H9 (cell line): ENCODE measurements around the gene PDS5A. TPM values are rescaled to one million over a fixed set of nuclear protein-coding genes. Genes with fewer than 3 reads are reported as not detected.

ENCODE experiments used
- DNase-seq: peaks from one replicate; pipeline ENCODE4 v3.0.0-alpha.2; 2017
- H2AFZ ChIP-seq: one replicate; pipeline ENCODE4 v1.6.1; 2013; ENCODE audit warnings: mild to moderate bottlenecking, low read length, control low read depth, moderate library complexity
- H2AK5ac ChIP-seq: 2 replicates; pipeline ENCODE4 v1.6.1; 2013; ENCODE audit warnings: low read length, control low read depth, mixed read lengths; ENCODE audit not compliant: insufficient read length
- H2BK120ac ChIP-seq: one replicate; pipeline ENCODE4 v1.6.1; 2013; ENCODE audit warnings: low read depth, mild to moderate bottlenecking, low read length, control low read depth, inconsistent platforms; ENCODE audit not compliant: poor library complexity, severe bottlenecking
- H2BK12ac ChIP-seq: 2 replicates; pipeline ENCODE4 v1.6.1; 2013; ENCODE audit warnings: low read length, control low read depth, mixed read lengths, low read depth; ENCODE audit not compliant: insufficient read length
- H2BK15ac ChIP-seq: 2 replicates; pipeline ENCODE4 v1.6.1; 2013; ENCODE audit warnings: low read depth, low read length, control low read depth
- H2BK20ac ChIP-seq: one replicate; pipeline ENCODE4 v1.6.1; 2013; ENCODE audit warnings: low read depth, mild to moderate bottlenecking, low read length, control low read depth, inconsistent platforms; ENCODE audit not compliant: poor library complexity, severe bottlenecking
- H2BK5ac ChIP-seq: 2 replicates; pipeline ENCODE4 v1.6.1; 2013; ENCODE audit warnings: low read length, control low read depth, mixed read lengths; ENCODE audit not compliant: insufficient read length
- H3K14ac ChIP-seq: 2 replicates; pipeline ENCODE4 v1.6.1; 2013; ENCODE audit warnings: low read length, control low read depth; ENCODE audit not compliant: insufficient read depth
- H3K18ac ChIP-seq: 2 replicates; pipeline ENCODE4 v1.6.1; 2013; ENCODE audit warnings: low read depth, mild to moderate bottlenecking, mixed read lengths, low read length, control low read depth; ENCODE audit not compliant: insufficient read length
- H3K23ac ChIP-seq: 2 replicates; pipeline ENCODE4 v1.6.1; 2013; ENCODE audit warnings: low read length, control low read depth, mixed read lengths, low read depth; ENCODE audit not compliant: insufficient read length
- H3K23me2 ChIP-seq: 2 replicates; pipeline ENCODE4 v1.6.1; 2013; ENCODE audit warnings: low read depth, mild to moderate bottlenecking, mixed read lengths, low read length, control low read depth; ENCODE audit not compliant: insufficient read length, poor library complexity, severe bottlenecking
- H3K27ac ChIP-seq: 2 replicates; pipeline ENCODE4 v1.5.1; 2013; ENCODE audit warnings: low read length, control low read depth, mixed read lengths, low read depth; ENCODE audit not compliant: insufficient read length
- H3K27me3 ChIP-seq: 2 replicates; pipeline ENCODE4 v1.6.1; 2013; ENCODE audit warnings: low read length, control low read depth, inconsistent platforms; ENCODE audit not compliant: insufficient read depth
- H3K4ac ChIP-seq: 2 replicates; pipeline ENCODE4 v1.6.1; 2013; ENCODE audit warnings: low read depth, mild to moderate bottlenecking, control low read depth, inconsistent platforms, low read length, moderate library complexity
- H3K4me1 ChIP-seq: 2 replicates; pipeline ENCODE4 v1.6.1; 2013; ENCODE audit warnings: low read length, control low read depth, inconsistent platforms; ENCODE audit not compliant: insufficient read depth
- H3K4me2 ChIP-seq: 2 replicates; pipeline ENCODE4 v1.6.1; 2013; ENCODE audit warnings: low read length, control low read depth, mixed read lengths; ENCODE audit not compliant: insufficient read length, insufficient read depth
- H3K56ac ChIP-seq: 2 replicates; pipeline ENCODE4 v1.6.1; 2013; ENCODE audit warnings: low read depth, mild to moderate bottlenecking, mixed read lengths, low read length, control low read depth; ENCODE audit not compliant: insufficient read length
- H3K79me1 ChIP-seq: 2 replicates; pipeline ENCODE4 v1.6.1; 2013; ENCODE audit warnings: low read depth, mild to moderate bottlenecking, moderate library complexity, low read length, control low read depth, inconsistent platforms; ENCODE audit not compliant: insufficient read depth, poor library complexity, severe bottlenecking
- H3K79me2 ChIP-seq: 2 replicates; pipeline ENCODE4 v1.6.1; 2013; ENCODE audit warnings: low read length, control low read depth, inconsistent platforms; ENCODE audit not compliant: insufficient read depth
- H3K9ac ChIP-seq: 2 replicates; pipeline ENCODE4 v1.6.1; 2013; ENCODE audit warnings: low read length, control low read depth, mixed read lengths; ENCODE audit not compliant: insufficient read length; ENCODE audit errors: extremely low read depth
- H3K9me3 ChIP-seq: one replicate; pipeline ENCODE4 v1.6.1; 2013; ENCODE audit warnings: low read depth, low read length, inconsistent platforms; ENCODE audit not compliant: control insufficient read depth
- H3T11ph ChIP-seq: one replicate; pipeline ENCODE4 v1.6.1; 2013; ENCODE audit warnings: mild to moderate bottlenecking, low read length, control low read depth, inconsistent platforms
- H4K20me1 ChIP-seq: one replicate; pipeline ENCODE4 v1.6.1; 2013; ENCODE audit not compliant: control insufficient read depth, insufficient read length, insufficient read depth
- H4K5ac ChIP-seq: 2 replicates; pipeline ENCODE4 v1.6.1; 2013; ENCODE audit warnings: low read depth, mild to moderate bottlenecking, mixed read lengths, low read length, control low read depth; ENCODE audit not compliant: insufficient read length
- H4K8ac ChIP-seq: replicated peaks from 2 replicates; pipeline ENCODE4 v1.6.1; 2013; ENCODE audit warnings: low read length, control low read depth, mixed read lengths, low read depth; ENCODE audit not compliant: insufficient read length
- H4K91ac ChIP-seq: 2 replicates; pipeline ENCODE4 v1.6.1; 2013; ENCODE audit warnings: low read depth, mild to moderate bottlenecking, moderate library complexity, mixed read lengths, low read length, control low read depth; ENCODE audit not compliant: insufficient read length
- H3K27ac Mint-ChIP-seq, 3 experiments: 2 replicates in 2 of 3; 3 replicates in 1 of 3; pipeline ENCODE4 v1.8.0; 2020 to 2021; ENCODE audit warnings: mixed read lengths in 3 of 3, mild to moderate bottlenecking in 1 of 3, moderate library complexity in 1 of 3
- H3K27me3 Mint-ChIP-seq: 2 replicates; pipeline ENCODE4 v1.8.0; 2021; ENCODE audit warnings: low read depth, mild to moderate bottlenecking, moderate library complexity, mixed read lengths
- H3K36me3 Mint-ChIP-seq, 3 experiments: 2 replicates in 2 of 3; 3 replicates in 1 of 3; pipeline ENCODE4 v1.8.0; 2020 to 2021; ENCODE audit warnings: low read depth in 3 of 3, mixed read lengths in 3 of 3; ENCODE audit not compliant: insufficient read depth in 1 of 3
- H3K4me1 Mint-ChIP-seq, 2 experiments: 2 replicates each; pipeline ENCODE4 v1.8.0; 2020; ENCODE audit warnings: mixed read lengths in 2 of 2
- H3K4me3 Mint-ChIP-seq, 2 experiments: 2 replicates in 1 of 2; 3 replicates in 1 of 2; pipeline ENCODE4 v1.8.0; 2020 to 2021; ENCODE audit warnings: mild to moderate bottlenecking in 2 of 2, mixed read lengths in 2 of 2, moderate library complexity in 1 of 2
- H3K9me3 Mint-ChIP-seq, 2 experiments: 2 replicates in 1 of 2; 3 replicates in 1 of 2; pipeline ENCODE4 v1.8.0; 2020; ENCODE audit warnings: mild to moderate bottlenecking in 2 of 2, mixed read lengths in 2 of 2, moderate library complexity in 1 of 2
- WGBS: extraction: QIAGEN DNeasy Blood & Tissue Kit; methylation state at CpG from one replicate; pipeline ENCODE4 v1.1.7; 2013; ENCODE audit warnings: missing lambda C conversion rate, low lambda C conversion rate, mixed read lengths; ENCODE audit not compliant: insufficient read length; ENCODE audit errors: extremely low coverage; 5-methylcytosine and 5-hydroxymethylcytosine counted together
- total RNA-seq: library from RNA; stranded (reverse); gene quantifications from 2 replicates; pipeline ENCODE4 v1.2.1, GENCODE V29; 2021
- TF ChIP-seq, protein P1 (sequence below): fragments of 200-600 bp; sonication (generic); conservative IDR thresholded peaks from 3 replicates; pipeline ENCODE4 v1.8.0; 2021; ENCODE audit warnings: antibody characterized with exemption, mild to moderate bottlenecking

The PDS5A gene
- total RNA-seq, 1 experiment from 2014 or later, result 65.4 TPM

DNA sequence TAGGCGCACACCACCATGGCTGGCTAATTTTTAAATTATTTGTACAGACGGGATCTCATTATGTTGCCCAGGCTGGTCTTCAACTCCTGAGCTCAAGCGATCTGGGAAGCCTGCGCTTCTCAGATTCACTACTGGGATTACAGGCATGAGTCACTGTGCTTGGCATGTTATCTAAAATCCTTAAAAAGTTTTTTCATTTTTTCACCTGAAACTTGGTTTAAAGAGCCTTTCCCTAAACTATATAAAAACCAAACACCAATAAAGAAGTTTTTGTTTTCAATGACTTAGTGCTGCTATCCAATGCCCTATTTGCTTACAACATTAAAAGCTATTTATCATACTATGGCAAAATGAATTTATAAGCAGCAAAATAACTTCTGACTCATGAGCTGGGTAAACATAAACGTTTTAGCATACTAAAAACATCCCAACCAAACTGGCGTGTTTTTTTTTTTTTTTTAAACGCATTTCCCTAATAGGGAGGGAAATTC is 151.9 kb downstream of the PDS5A start:
- Histone ChIP-seq H3K23me2 (no peaks in the 10 kb centered on the region), H2BK15ac (no peak overlapping the region), H3K4me2 (no peak overlapping the region), H3K4me1 (no peaks in the 10 kb centered on the region), H3K14ac (no peak overlapping the region; the same call in 1 of the 2 replicates), H4K8ac (no peak overlapping the region), H2AFZ (no peak overlapping the region), H3T11ph (no peak overlapping the region), H4K91ac (no peak overlapping the region), H3K79me2 (no peaks in the 10 kb centered on the region), H3K9ac (no peak overlapping the region), H3K79me1 (no peaks in the 10 kb centered on the region), H3K18ac (no peak overlapping the region), H4K5ac (no peak overlapping the region), H3K27ac (no peak overlapping the region), H3K27me3 (no peaks in the 10 kb centered on the region), H3K56ac (no peak overlapping the region), H3K9me3 (no peaks in the 10 kb centered on the region), H2BK120ac (no peak overlapping the region), H3K23ac (no peak overlapping the region), H2AK5ac (no peak overlapping the region), H3K4ac (no peak overlapping the region), H2BK12ac (no peak overlapping the region), H4K20me1 (no peaks in the 10 kb centered on the region), H2BK20ac (no peak overlapping the region), H2BK5ac (no peak overlapping the region)
- Mint-ChIP-seq H3K4me3 (no peak overlapping the region), H3K9me3 (no peaks in the 10 kb centered on the region), H3K36me3 (peaks cover 6 to 53% (median 45%) of the 10 kb centered on the region in 3 experiments; a peak in 6 of 7 replicates), H3K4me1 (peaks cover 3 to 6% of the 10 kb centered on the region in 2 experiments; a peak in 2 of 4 replicates), H3K27ac (peak overlapping the region in 2 of 3 experiments; percentile 67 to 77; a peak in 4 of 7 replicates), H3K27me3 (no peaks in the 10 kb centered on the region)
- WGBS, result no CpG with 5 or more reads among the region's 7 CpGs
- TF ChIP-seq, protein P1, sequence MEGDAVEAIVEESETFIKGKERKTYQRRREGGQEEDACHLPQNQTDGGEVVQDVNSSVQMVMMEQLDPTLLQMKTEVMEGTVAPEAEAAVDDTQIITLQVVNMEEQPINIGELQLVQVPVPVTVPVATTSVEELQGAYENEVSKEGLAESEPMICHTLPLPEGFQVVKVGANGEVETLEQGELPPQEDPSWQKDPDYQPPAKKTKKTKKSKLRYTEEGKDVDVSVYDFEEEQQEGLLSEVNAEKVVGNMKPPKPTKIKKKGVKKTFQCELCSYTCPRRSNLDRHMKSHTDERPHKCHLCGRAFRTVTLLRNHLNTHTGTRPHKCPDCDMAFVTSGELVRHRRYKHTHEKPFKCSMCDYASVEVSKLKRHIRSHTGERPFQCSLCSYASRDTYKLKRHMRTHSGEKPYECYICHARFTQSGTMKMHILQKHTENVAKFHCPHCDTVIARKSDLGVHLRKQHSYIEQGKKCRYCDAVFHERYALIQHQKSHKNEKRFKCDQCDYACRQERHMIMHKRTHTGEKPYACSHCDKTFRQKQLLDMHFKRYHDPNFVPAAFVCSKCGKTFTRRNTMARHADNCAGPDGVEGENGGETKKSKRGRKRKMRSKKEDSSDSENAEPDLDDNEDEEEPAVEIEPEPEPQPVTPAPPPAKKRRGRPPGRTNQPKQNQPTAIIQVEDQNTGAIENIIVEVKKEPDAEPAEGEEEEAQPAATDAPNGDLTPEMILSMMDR, result no peak
- no peak for DNase-seq
